Measurements from ENCODE around the gene ECE2. TPM values are rescaled to one million over a fixed set of nuclear protein-coding genes. Genes with fewer than 3 reads are reported as not detected.
"Not testable (repeated sequence)": the region's sequence is repeated elsewhere in the genome, so short reads cannot be mapped to it uniquely, and the experiment has no call there.

ECE2 gene
- polyA plus RNA-seq, 1 donor = not detected

GRCh38 chr3:184267249-184267648, 8.6 kb upstream of the ECE2 start:
- not testable (repeated sequence) for DNase-seq (ENCODE audit: low read depth)

GRCh38 chr3:184272269-184272668, 3.6 kb upstream of the ECE2 start:
- DNase-seq (ENCODE audit: low read depth) = no peak

- DNase-seq (ENCODE audit: low read depth) = no peak
These were observed 481 bp upstream of the ECE2 start for GRCh38 chr3:184275381-184275701.

- DNase-seq (ENCODE audit: low read depth) = no peak
These were observed 1.5 kb downstream of the ECE2 start for GRCh38 chr3:184277366-184277765.

GRCh38 chr3:184282941-184283340, 7.1 kb downstream of the ECE2 start:
- no peak for DNase-seq (ENCODE audit: low read depth)

GRCh38 chr3:184283681-184284080, 7.9 kb downstream of the ECE2 start:
- no peak for DNase-seq (ENCODE audit: low read depth)

GRCh38 chr3:184284696-184285095, 8.9 kb downstream of the ECE2 start:
- peak; percentile 74 for DNase-seq (ENCODE audit: low read depth)

- DNase-seq (ENCODE audit: low read depth) = no peak
These were observed 13.7 kb downstream of the ECE2 start for GRCh38 chr3:184289426-184289938.

- DNase-seq (ENCODE audit: low read depth) = no peak
These were observed 14.5 kb downstream of the ECE2 start for GRCh38 chr3:184290331-184290730.

GRCh38 chr3:184291044-184291737, 15.4 kb downstream of the ECE2 start:
- no peak for DNase-seq (ENCODE audit: low read depth)

- DNase-seq (ENCODE audit: low read depth) = no peak
These were observed 16.1 kb downstream of the ECE2 start for GRCh38 chr3:184291738-184292445.

- DNase-seq (ENCODE audit: low read depth) = no peak
These were observed 19.9 kb downstream of the ECE2 start for GRCh38 chr3:184295771-184296170.

GRCh38 chr3:184296616-184297015, 20.8 kb downstream of the ECE2 start:
- DNase-seq (ENCODE audit: low read depth) = no peak

- peak; percentile 79 for DNase-seq (ENCODE audit: low read depth)
These were observed 23.1 kb downstream of the ECE2 start, which contains the start of gene PSMD2 for GRCh38 chr3:184298759-184299487. Gene PSMD2 (plus strand): TSS chr3:184299241. CDS start chr3:184299267, 26 bp downstream.

- DNase-seq (ENCODE audit: low read depth) = no peak
These were observed 23.9 kb downstream of the ECE2 start for GRCh38 chr3:184299488-184300377.

- no peak for DNase-seq (ENCODE audit: low read depth)
These were observed 24.5 kb downstream of the ECE2 start for GRCh38 chr3:184300378-184300720.

GRCh38 chr3:184305577-184305976, 29.8 kb downstream of the ECE2 start:
- no peak for DNase-seq (ENCODE audit: low read depth)

GRCh38 chr3:184306341-184306972, 30.6 kb downstream of the ECE2 start:
- DNase-seq (ENCODE audit: low read depth) = no peak

- no peak for DNase-seq (ENCODE audit: low read depth)
These were observed 32.1 kb downstream of the ECE2 start for GRCh38 chr3:184307915-184308314.

- DNase-seq (ENCODE audit: low read depth) = no peak
These were observed 32.9 kb downstream of the ECE2 start for GRCh38 chr3:184308744-184309143.

GRCh38 chr3:184311633-184312032, 35.8 kb downstream of the ECE2 start:
- DNase-seq (ENCODE audit: low read depth) = no peak
